ENCODE results near the gene KLHL8. TPM values are rescaled to one million over a fixed set of nuclear protein-coding genes. Genes with fewer than 3 reads are reported as not detected.

Gene KLHL8
- total RNA-seq, 1 donor from 2014 or later: 12.0 TPM

Other genes with a start within 250 kb of the KLHL8 start
- gene HSD17B13, start 102.3 kb upstream of the KLHL8 start, total RNA-seq: 0.22 TPM
- gene HSD17B11, start 170.6 kb upstream of the KLHL8 start, total RNA-seq: 13.6 TPM
- 30.2 TPM for gene NUDT9, start 202.0 kb upstream of the KLHL8 start, total RNA-seq